GM19438 (cell line): ENCODE results near the gene ARHGAP35.
A peak's percentile ranks its signal among the peaks of the same experiment; 100 is the strongest.
"Not testable (repeated sequence)": the region's sequence is repeated elsewhere in the genome, so short reads cannot be mapped to it uniquely, and the experiment has no call there.

Source experiments
- ATAC-seq: cut with Tn5 transposase; IDR thresholded peaks from one replicate; pipeline ENCODE4 v1.9.1; 2021; ENCODE audit warnings: low read depth; ENCODE audit not compliant: unreplicated experiment

The ARHGAP35 gene

DNA sequence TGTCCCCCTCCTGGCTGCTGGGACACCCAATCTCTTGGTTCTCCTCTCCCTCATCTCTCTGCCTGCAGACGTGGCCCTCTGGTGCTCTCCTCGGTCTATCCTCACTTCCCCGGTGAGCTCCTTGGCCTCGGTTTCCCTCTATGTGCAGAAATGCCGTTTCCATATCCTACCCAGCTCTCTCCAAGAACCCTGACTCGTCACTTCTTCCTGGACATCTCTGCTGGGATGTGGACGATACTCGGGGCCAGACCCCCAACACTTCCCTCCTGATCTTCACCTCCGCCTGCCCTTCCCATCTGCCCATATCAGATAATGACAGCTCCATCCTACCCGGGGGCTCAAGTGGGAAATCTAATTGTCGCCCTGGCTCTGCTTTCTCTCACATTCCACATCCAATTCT is 18.0 kb upstream of the ARHGAP35 start:
- no peak for ATAC-seq

DNA sequence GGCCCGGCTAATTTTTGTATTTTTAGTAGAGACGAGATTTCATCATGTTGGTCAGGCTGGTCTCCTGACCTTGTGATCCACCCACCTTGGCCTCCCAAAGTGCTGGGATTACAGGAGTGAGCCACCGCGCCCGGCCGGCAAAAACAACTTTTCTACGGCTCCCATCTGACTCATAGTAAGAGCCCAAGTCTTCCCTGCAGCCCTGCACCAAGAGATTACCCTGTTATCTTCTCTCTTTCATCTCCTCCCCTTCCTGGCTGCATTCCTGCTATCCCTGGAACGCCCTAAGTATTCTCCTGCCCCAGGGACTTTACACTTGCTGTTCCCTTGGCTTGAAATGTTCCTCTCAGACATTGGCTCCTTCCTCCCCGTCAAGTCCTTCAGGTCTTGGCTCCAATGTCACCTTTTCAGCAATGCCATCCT is 16.7 kb upstream of the ARHGAP35 start:
- ATAC-seq, result no peak

DNA sequence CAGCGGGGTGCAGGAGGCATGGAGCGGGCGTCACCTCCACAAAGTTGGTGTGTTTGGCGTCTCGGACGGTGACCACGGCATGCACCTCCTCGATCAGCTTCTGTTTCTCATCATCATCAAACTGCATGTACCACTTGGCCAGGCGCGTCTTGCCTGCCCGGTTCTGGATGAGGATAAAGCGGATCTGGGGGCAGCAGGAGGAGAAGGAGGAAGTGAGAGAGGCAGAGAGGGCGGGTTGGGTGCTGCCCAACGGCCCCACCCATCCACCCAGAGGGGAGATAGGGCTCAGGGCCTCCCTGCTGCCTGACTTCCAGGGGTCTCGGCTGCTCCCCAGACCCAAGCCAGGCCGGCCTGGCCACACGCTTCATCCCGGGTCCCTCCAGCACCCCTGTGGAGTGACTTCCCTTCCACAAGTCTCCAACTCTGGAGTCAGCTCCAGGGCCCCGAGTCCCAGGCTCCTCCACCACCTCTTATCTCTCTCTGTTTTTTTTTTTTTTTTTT is 14.8 kb upstream of the ARHGAP35 start:
- no peak for ATAC-seq

DNA sequence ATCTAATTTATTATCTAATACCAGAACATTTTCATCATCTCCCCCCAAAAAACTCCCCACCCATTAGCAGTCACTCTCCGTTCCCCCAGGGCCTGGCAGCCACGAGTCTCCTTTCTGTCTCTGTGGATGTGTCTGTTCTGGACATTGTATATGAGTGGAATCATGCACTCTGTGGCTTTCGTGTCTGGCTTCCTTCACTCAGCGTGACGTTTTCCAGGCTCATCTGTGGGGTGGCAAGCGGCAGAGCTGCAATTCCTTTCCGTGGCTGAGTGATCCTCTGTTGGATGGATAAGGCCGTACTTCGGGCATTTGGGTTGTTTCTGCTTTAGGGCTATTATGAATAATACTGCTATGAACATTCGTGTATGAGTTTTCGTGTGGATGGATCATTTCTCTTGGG is 13.3 kb upstream of the ARHGAP35 start:
- no peak for ATAC-seq

DNA sequence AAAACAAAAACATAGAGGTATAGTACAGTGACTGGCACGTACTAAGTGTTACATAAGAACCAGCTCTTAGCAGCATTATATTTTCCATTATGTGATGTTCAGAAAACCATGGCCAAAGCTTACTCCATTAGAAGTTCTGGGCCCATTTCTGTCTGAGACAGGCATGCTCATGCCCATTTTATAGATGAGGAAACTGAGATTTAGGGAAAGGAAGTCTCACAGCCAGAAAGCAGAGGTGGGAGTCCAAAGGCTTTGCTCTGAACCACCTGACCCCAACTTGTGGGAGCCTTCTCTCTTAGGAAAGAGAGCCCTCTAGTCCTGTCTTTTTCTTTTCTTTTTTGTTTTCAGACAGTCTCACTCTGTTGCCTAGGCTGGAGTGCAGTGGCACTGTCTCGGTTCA is 12.4 kb upstream of the ARHGAP35 start:
- no peak for ATAC-seq

DNA sequence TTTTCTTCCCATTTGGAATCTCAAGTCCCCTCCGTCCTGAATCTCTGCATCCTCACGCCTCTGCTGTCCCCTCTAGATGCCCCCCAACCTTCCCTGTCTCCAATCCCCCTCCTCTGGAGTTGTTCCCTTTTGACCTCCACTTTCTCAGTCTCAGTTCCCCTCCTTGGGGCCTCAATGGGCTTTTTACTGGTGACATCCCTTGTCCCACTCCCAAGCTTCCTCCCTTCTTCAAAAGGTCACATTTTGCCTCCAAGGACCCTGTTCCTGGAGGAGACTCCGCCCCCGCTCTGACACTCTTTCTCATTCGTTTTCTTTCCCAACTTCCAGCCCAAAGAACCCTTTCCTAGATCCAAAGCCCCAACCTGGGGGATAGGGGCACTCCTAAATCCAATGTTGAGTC is 11.2 kb upstream of the ARHGAP35 start:
- no peak for ATAC-seq

DNA sequence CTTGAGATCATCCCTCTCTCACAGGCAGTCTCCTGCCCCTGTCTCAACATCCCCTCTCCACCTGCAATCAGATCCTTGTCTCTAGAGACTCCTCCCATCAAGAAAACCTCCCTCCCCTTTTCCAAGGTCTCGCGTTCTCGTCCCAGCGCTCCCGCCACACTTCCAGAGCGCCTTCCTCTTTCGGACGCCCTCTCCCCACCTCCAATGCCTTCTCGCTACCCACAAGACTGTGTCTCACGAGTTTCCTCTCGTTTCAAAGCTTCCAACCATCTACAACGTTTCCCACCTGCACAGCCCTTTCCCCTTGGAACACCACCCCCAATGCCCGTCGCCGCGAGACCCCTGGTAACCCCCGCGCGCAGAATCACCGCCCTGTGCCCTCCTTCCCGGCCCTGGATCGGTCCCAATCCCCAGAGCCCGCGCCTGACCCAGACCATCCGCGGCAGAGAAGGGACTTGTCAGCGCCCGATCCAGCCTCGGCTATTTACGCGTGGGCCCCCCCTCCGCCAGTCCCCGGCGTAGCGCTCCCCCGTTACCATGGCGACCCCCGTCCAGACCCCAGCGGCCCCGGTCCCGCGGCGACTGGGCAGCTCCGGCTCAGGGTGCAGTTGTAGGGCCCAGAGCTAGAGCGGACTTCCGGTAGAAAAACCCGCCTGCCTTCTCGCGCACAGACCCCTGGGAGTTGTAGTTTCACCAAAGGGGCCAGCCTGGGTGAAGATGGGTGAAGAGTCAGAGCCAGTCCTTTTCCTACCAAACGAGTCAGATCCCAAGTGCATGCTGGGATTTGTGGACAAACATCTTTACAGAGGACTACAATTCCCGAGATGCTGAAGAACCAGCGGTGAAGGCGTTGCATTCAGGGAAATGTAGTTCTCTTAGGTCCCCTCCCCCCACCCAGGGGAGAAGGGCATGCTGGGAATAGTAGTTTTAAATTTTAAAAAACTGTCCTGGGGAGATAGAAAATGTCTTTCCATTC is 10.3 kb upstream of the ARHGAP35 start, which contains the start of gene AP2S1:
AP2S1 (minus strand) TSS at position 619 of the 976 bp plus-strand sequence; CDS start at position 539, 80 bp downstream.
- ATAC-seq, result peak; percentile 96

DNA sequence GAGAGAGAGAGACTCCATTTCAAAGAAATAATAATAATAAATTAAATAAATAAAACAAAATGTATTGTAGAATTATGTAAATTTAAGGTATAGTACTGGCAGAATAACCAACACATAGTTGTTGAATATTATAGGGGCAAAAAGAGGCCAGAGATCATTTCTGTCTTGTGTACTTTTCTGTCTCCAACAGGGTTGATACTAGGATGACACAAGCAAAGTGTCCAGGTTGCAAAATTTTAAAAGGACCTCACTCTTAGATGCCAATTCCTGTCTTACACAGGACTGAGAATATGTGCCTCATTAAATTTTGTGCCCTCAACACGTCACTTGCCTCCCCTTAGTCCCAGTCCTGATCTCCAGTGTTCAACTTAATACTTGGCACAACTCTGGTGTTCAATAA is 8.0 kb upstream of the ARHGAP35 start:
- ATAC-seq, result no peak

DNA sequence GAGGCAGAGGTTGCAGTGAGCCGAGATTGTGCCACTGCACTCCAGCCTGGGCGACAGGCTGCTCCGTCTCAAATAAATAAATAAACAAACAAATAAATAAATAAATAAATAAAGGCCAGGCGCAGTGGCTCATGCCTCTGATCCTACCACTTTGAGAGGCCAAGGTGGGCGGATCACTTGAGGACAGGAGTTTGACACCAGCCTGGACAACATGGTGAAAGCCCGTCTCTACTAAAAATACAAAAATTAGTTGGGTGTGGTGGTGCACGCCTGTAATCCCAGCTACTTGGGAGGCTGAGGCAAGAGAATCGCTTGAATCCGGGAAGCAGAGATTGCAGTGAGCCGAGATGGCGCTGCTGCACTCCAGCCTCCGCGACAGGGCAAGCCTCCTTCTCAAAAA is 6.1 kb upstream of the ARHGAP35 start:
- not testable (repeated sequence) for ATAC-seq

DNA sequence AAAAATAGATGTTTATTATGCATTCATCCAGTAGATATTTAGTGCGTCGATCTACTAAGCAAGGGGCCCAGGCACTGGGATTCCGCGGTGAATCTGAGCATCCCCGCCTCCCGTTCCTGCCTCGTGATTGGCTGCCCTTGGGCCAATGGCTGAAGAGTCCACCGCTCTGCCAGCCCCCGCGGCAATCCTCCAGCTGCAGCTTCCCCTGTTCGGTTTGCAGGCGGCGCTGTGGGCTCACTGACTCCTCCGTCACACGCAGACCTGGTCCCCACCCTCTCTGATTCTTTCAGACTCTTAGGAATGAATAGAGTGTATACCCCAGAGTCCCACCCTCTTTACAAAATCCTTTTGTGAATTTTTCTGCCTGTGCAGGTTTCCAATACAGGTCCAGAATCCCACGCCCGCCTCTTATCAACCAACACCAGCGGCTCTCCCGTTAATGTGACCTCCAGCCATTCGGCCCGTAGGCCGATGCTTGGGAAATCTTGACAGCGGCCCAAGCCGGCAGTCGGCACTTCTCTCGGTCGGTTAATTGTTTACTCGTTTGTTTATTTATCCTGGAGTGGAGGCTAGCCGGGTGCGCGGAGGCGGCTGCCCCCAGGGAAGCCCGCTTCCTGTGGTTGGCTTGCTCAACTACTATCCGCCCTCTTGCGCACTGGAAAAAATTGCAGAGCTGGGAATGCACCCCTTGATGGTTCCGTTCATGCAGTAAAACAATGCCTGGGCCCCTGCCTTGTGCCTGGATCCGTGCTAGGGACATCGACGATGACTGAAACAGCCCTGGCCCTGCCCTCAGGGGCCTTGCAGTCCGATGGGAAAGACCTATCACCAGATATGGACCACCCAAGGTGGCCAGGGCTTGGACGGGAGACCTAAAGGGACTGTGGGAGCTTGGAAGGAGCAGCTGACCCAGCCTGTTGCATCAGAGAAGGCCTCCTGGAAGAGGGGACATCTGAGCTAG is 4.5 kb upstream of the ARHGAP35 start:
- ATAC-seq, result peak; percentile 39

DNA sequence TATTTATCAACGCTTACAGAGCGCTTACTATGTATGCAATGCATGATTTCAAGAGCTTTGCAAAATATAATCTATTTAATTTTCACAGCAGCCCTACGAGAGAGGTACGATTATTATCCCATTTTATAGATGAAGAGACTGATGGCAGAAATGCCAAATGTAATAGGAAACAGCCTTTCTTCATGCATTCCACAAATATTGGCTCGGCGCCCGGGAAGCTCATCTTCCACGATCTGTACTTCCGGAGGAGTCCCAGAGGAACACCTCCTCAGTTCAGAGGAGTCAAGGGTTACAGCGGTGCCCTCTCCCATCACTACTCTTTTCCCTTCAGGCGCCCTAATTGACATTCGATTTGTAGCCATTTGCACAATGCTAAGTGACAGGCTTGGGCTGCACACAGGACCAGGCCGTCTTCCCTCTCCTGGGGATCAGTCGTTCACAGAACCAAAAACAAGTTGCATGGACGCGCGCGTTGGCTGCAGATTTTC is 1.1 kb upstream of the ARHGAP35 start:
- no peak for ATAC-seq

DNA sequence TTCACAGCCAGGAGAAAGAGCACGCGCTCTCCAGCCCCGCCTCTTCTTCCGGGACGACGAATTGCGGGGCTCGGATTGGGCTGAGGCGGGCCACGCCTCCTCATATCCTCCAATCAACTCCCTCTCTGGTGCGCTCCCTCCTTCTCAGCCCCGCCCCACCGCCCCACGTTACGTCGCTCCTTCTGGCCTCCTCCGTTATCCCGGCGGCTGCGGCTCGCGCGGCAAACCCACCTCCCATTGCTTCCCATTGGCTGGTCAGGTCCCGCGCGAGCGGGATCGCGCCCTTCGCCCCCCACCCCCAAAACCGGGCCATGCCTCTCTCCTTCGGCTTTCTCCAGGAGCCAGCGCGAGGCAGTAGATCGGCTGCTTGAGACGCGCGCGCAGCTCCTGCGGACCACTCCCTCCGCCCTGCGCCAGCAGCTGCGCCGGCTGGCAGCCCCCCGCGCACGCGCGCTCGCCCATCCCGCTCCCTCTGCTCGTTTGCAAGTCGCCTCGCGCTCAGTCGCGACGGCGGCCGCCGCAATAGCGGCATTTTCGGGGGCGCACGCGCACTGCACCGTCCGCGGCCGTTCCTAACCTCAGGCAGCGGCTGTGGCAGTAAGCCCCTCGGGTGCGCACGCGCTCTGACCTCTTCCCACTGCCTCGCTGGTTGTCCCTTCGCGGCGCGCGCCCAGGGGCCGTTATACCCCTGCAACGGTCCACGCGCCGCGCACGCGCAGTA is 512 bp upstream of the ARHGAP35 start:
- ATAC-seq, result peak; percentile 60

DNA sequence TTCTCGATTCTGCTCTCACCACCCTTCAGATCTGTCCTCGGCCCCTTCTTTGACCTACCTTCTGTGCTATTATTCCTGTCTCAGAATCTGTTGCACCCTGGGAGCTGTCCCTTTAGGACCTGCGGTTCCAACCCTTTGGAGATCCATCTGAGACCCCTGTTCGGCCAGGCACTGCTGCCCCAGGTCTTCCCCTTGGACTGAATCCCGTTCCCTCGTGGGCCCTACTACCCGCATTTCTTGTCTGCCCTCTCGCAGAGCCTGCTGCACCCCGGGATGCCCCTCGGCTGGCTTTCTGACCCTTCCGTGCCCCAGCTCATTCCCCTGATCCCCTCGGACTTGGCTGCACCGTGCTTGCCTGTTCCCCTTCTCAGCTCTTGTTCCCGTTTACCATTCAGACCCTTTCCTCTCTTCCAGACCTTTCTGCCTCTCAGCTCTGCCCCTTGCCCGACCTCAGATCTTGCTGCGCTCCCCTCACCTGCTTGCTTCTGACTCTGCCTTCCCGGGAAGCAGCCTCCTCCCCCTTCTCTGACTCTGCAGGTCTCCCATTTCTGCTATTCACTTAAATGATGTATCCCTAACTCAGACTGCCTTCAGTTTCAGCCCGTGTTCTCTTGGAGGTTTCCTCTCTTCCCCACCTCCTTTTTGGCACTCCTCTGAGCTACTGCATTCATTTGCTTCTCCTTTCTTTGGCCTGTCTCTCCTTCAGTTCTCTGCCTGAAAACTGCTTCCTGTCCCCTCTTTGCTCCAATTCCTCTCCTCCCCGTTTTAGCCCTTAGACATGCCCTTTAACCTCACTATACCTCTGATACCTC is 1.1 kb downstream of the ARHGAP35 start:
- ATAC-seq, result no peak

DNA sequence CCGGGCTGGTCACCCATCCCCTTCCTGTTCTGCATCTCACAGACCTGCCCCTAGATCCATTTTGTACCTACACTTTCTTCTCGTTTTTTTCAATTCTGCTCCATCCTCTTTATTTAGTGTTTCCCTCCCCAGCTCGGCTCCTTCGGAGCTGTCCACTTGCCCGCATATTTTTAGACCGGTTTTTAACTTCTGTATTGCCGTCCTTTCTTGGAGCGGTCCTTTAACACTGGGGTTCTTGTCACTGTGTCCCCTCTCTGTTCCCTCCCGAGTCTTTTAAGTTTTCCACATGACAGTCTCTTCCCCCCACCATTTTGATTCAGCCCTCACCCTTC is 1.7 kb downstream of the ARHGAP35 start:
- ATAC-seq, result no peak

DNA sequence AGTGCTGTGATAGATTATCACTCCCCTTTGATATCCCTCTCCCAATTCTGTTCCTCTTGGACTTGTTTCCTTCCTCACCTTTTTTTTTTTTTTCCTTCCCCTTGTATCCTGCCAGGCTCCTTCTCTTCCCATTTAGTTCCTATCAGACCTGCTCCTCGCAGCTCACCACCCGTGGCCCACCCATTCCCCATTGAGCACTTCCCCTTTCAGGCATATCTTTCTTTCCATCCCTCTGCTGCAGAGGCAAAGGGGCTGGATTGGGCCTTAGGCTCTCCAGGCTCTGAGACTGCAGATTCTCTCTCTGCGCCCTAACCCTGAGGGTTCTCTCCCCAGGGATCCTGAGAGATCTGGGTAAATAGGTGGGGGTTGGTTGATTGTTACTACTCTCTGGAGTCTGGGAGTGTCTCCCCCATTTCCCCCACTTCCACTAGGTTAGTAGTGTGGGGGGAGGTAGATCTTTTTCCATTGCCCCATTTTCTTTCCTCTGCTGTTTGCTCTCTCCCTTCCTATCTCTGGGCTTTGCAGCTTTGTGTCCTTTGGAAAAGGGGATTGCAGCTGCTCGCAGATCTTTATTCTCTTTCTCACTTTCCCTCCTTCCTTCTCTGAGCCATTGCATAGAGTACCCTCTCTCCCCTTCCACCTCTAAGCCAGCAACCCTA is 2.3 kb downstream of the ARHGAP35 start:
- no peak for ATAC-seq

DNA sequence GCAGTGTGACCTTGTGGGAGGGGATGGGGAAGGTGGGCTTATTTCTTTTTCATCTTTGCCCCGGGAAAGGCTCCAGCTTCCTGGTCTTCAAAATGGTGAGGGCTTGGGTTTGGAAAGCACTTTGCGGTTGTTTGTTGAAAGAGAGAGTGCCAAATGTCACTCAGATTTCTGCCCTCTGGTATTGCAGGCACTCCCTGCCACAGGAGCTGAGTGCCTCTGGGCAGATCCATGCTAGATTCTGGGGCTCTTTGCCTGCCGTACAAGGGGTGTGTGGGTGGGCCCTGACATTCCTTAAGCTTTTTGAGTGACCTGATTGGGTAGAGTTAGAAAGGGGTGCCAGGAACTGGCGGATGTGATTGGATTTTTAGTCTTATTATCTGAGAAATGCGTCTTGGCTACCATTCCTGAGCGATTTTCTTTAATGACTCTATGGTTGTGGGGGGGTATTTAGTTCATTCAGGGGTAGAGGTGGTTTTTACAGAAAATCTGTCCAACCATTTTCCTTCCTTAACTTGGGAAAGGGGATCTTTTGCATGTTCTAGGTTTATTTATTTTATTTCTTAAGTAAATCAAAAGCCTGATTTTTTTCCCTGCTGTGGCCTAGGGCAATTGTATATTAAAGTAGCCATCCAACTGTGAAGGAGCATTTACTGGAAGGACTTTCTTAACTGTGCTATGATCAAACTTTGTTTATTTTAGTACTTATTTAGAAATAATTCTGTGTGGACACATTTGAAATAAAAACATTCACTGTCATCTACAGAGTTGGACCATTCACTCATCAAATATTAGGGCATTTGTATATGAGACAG is 3.2 kb downstream of the ARHGAP35 start:
- ATAC-seq, result no peak

DNA sequence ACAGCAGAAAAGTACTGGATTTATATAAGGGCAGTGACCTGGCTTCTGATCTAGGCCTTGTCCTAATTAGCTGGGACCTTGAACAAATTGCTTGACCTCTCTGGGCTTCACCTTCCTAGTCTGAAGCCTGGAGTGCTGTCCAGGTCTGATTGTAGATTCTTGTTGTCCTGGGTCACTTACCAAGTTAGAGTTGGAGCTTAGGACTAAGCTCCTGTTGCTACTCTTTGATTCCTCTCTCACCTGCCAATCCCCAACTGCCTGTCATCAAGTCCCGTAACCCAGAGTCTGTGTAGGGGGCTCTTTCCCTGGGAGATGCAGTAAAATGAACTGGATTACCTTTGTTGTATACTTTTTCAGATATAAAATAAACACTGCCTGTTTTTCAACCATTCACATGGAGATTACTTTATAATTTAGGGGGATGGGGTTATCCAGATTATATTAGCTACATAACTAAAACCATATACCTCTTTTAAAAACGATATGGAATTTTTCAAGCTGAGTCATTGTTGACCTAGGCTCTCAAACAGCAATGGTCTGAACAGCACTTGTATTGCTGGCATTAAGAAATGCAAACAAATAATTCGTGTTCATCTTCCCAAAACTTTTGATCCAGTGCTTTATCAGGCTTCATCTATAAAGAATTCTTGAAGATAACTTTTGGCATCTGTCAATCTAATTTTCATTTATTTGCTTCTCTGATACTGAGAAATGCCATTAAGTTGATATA is 5.8 kb downstream of the ARHGAP35 start:
- no peak for ATAC-seq
